GM12874 (cell line): Measurements from ENCODE around the gene STAT3.

Experiments used
- CTCF ChIP-seq: IDR thresholded peaks from 2 replicates; pipeline ENCODE4 v1.5.1; 2011; ENCODE audit warnings: low read depth, mild to moderate bottlenecking, control low read depth, low read length, moderate library complexity; ENCODE audit not compliant: insufficient read depth

The STAT3 gene

GRCh38 chr17:42275527-42276358 lies 112.5 kb downstream of the STAT3 start:
- TF ChIP-seq CTCF, result no peak

GRCh38 chr17:42274812-42275526 lies 113.3 kb downstream of the STAT3 start:
- TF ChIP-seq CTCF, result no peak

- no peak for TF ChIP-seq CTCF
Observed at GRCh38 chr17:42274253-42274542, 114.0 kb downstream of the STAT3 start.

GRCh38 chr17:42273474-42274252 lies 114.6 kb downstream of the STAT3 start:
- TF ChIP-seq CTCF, result no peak

- no peak for TF ChIP-seq CTCF
Observed at GRCh38 chr17:42272162-42272907, 115.9 kb downstream of the STAT3 start.

- no peak for TF ChIP-seq CTCF
Observed at GRCh38 chr17:42271779-42272035, 116.5 kb downstream of the STAT3 start.
